Right cardiac atrium (tissue), 5 donors: ENCODE measurements around the gene SLC27A5. TPM values are rescaled to one million over a fixed set of nuclear protein-coding genes. Genes with fewer than 3 reads are reported as not detected.
A peak's percentile ranks its signal among the peaks of the same experiment; 100 is the strongest.

Experiments
- ATAC-seq, 2 donors: fragments of 200-7000 bp; cut with Tn5 transposase; one replicate each; pipeline versions ENCODE4 v1.8.0 to v1.9.1; 2020; ENCODE audit warnings: moderate library complexity in 2 of 2, mild to moderate bottlenecking in 1 of 2
- DNase-seq, 3 donors: peaks; one replicate each; pipeline ENCODE4 v3.0.0-alpha.2; 2020
- H3K27ac ChIP-seq: one replicate; pipeline ENCODE4 v1.5.1; 2013; ENCODE audit warnings: mild to moderate bottlenecking, low read length, control low read depth, moderate library complexity
- H3K27me3 ChIP-seq: one replicate; pipeline ENCODE4 v1.6.1; 2013; ENCODE audit not compliant: control insufficient read depth, insufficient read depth
- H3K4me1 ChIP-seq: one replicate; pipeline ENCODE4 v1.6.1; 2013; ENCODE audit warnings: low read length; ENCODE audit not compliant: control insufficient read depth, insufficient read depth
- H3K4me3 ChIP-seq: one replicate; pipeline ENCODE4 v1.5.1; 2013; ENCODE audit warnings: low read length, control low read depth
- H3K9me3 ChIP-seq: one replicate; pipeline ENCODE4 v1.6.1; 2013; ENCODE audit warnings: low read length; ENCODE audit not compliant: control insufficient read depth
- WGBS: extraction: QIAGEN DNeasy Blood & Tissue Kit; methylation state at CpG from one replicate; pipeline ENCODE4 v1.1.7; 2013; 5-methylcytosine and 5-hydroxymethylcytosine counted together
- intact Hi-C, 4 donors: fragments of 100-400 bp; cut with DNase I; formaldehyde crosslinking; loops; one replicate each; pipeline versions ENCODE4 v1.11.0 to v1.14.0; 2022 to 2023
- polyA plus RNA-seq: library from polyadenylated mRNA; stranded (reverse); fragments of 200-250 nt; gene quantifications from one replicate; pipeline ENCODE4 v1.2.3, GENCODE V29; 2013
- total RNA-seq, 4 donors: library from RNA; stranded (reverse); fragmentation: NEBNext Ultra II Directional; extraction: Animal tissue kit (Norgen Biotek cat#: 25700); gene quantifications; one replicate each; pipeline ENCODE4 v1.2.1, GENCODE V29; 2021
- donor health status: healthy with polysubstance abuse.
- donor health status: DM: no; HTN: yes; CAD: no.
- donor health status: DM: no; HTN: no; CAD: no.
- donor health status: DM: no; HTN: yes; CAD: no; lungs with severe emphysema.
- donor health status: DM: yes; HTN: yes; CAD: no.

Gene SLC27A5
- total and polyA plus RNA-seq, 5 donors, result 5.3 to 8.1 (median 7.6) TPM

GRCh38 chr19:58480481-58480830, 31.3 kb downstream of the SLC27A5 start:
- DNase-seq (peak in 1 of 3 donors; percentile 42), ATAC-seq (no peak)
- H3K9me3 ChIP-seq, result no peaks in the 10 kb centered on the region
- no peak overlapping the region for H3K4me3 ChIP-seq
- no peak overlapping the region for H3K27ac ChIP-seq
- intact Hi-C loops, result no loop called here
- H3K4me1 ChIP-seq, result no peaks in the 10 kb centered on the region
- no peaks in the 10 kb centered on the region for H3K27me3 ChIP-seq
- WGBS, result 89% methylated on average over 20 of the region's 20 CpGs

GRCh38 chr19:58479736-58480480, 31.9 kb downstream of the SLC27A5 start:
- DNase-seq, result peak in 1 of 3 donors; percentile 70
- WGBS, result 92% methylated on average over 28 of the region's 28 CpGs
- H3K4me1 ChIP-seq, result no peaks in the 10 kb centered on the region
- H3K27me3 ChIP-seq, result no peaks in the 10 kb centered on the region
- no peaks in the 10 kb centered on the region for H3K9me3 ChIP-seq
- ATAC-seq, result no peak
- H3K4me3 ChIP-seq, result no peak overlapping the region
- intact Hi-C loops, result no loop called here
- no peak overlapping the region for H3K27ac ChIP-seq

- WGBS, result 91% methylated on average over 7 of the region's 7 CpGs
- intact Hi-C loops, result no loop called here
Observed at GRCh38 chr19:58479303-58479702, 32.5 kb downstream of the SLC27A5 start.

GRCh38 chr19:58477871-58478270, 33.9 kb downstream of the SLC27A5 start:
- Histone ChIP-seq H3K4me3 (no peak overlapping the region), H3K27ac (no peak overlapping the region), H3K9me3 (no peaks in the 10 kb centered on the region), H3K27me3 (no peaks in the 10 kb centered on the region), H3K4me1 (no peaks in the 10 kb centered on the region)
- ATAC-seq, result no peak
- intact Hi-C loops, result no loop called here
- DNase-seq, result peak in 1 of 3 donors; percentile 64
- 100% methylated on average over 1 of the region's 1 CpG for WGBS

More at GRCh38 chr19:58479303-58479702, 32.5 kb downstream of the SLC27A5 start:
- H3K27me3 ChIP-seq, result no peaks in the 10 kb centered on the region
- no peaks in the 10 kb centered on the region for H3K4me1 ChIP-seq
- ATAC-seq (no peak), DNase-seq (no peak)
- no peaks in the 10 kb centered on the region for H3K9me3 ChIP-seq
- H3K27ac ChIP-seq, result no peak overlapping the region
- no peak overlapping the region for H3K4me3 ChIP-seq

GRCh38 chr19:58477130-58477529, 34.7 kb downstream of the SLC27A5 start:
- 85% methylated on average over 15 of the region's 15 CpGs for WGBS
- ATAC-seq, result no peak
- no peaks in the 10 kb centered on the region for H3K4me1 ChIP-seq
- peak overlapping the region; percentile 89 for H3K27ac ChIP-seq
- H3K4me3 ChIP-seq, result no peak overlapping the region
- H3K27me3 ChIP-seq, result no peaks in the 10 kb centered on the region
- DNase-seq, result peak in 2 of 3 donors; percentile 65 to 72
- intact Hi-C loops, result no loop called here
- H3K9me3 ChIP-seq, result no peaks in the 10 kb centered on the region

GRCh38 chr19:58476498-58477015, 35.2 kb downstream of the SLC27A5 start:
- peak overlapping the region; percentile 89 for H3K27ac ChIP-seq
- intact Hi-C loops, result no loop called here
- DNase-seq (peak in 1 of 3 donors; percentile 63), ATAC-seq (peak; percentile 3 to 21)
- H3K4me3 ChIP-seq, result peak overlapping the region; percentile 64
- no peaks in the 10 kb centered on the region for H3K27me3 ChIP-seq
- no peaks in the 10 kb centered on the region for H3K9me3 ChIP-seq
- 2% methylated on average over 27 of the region's 27 CpGs for WGBS
- no peaks in the 10 kb centered on the region for H3K4me1 ChIP-seq

- intact Hi-C loops, result no loop called here
- peak; percentile 97 to 98 (median 97) for DNase-seq
- Histone ChIP-seq H3K9me3 (no peaks in the 10 kb centered on the region), H3K4me1 (no peaks in the 10 kb centered on the region), H3K27ac (peak within 1 kb of the TSS; percentile 89), H3K4me3 (peak within 1 kb of the TSS; percentile 64), H3K27me3 (no peaks in the 10 kb centered on the region)
- WGBS, result under 1% methylated on average over 64 of the region's 64 CpGs
- ATAC-seq, result peak; percentile 93
Observed at GRCh38 chr19:58475714-58476497, 35.9 kb downstream of the SLC27A5 start, which contains the start of gene ZNF446. Gene ZNF446 (plus strand): TSS chr19:58476352. CDS start chr19:58477219, 867 bp downstream.

- 23% methylated on average over 27 of the region's 27 CpGs for WGBS
- Histone ChIP-seq H3K9me3 (no peaks in the 10 kb centered on the region), H3K4me3 (peak overlapping the region; percentile 64), H3K27ac (peak overlapping the region; percentile 85), H3K4me1 (no peaks in the 10 kb centered on the region), H3K27me3 (no peaks in the 10 kb centered on the region)
- intact Hi-C loops, result no loop called here
- ATAC-seq (no peak), DNase-seq (no peak)
Observed at GRCh38 chr19:58474997-58475713, 36.6 kb downstream of the SLC27A5 start.

GRCh38 chr19:58474291-58474996, 37.3 kb downstream of the SLC27A5 start:
- DNase-seq, result peak in 1 of 3 donors; percentile 36
- H3K4me1 ChIP-seq, result no peaks in the 10 kb centered on the region
- H3K27me3 ChIP-seq, result no peaks in the 10 kb centered on the region
- no peak overlapping the region for H3K27ac ChIP-seq
- no peak overlapping the region for H3K4me3 ChIP-seq
- no peak for ATAC-seq
- intact Hi-C loops, result no loop called here
- 87% methylated on average over 12 of the region's 12 CpGs for WGBS
- no peaks in the 10 kb centered on the region for H3K9me3 ChIP-seq

GRCh38 chr19:58473775-58474174, 38.0 kb downstream of the SLC27A5 start:
- intact Hi-C loops, result no loop called here
- no peaks in the 10 kb centered on the region for H3K27me3 ChIP-seq
- ATAC-seq (no peak), DNase-seq (peak in 1 of 3 donors; percentile 3)
- H3K9me3 ChIP-seq, result no peaks in the 10 kb centered on the region
- no peaks in the 10 kb centered on the region for H3K4me1 ChIP-seq
- no peak overlapping the region for H3K27ac ChIP-seq
- no peak overlapping the region for H3K4me3 ChIP-seq
